ENCODE data around the gene PYGB.

PYGB gene

GRCh38 chr20:25233016-25233772, 14.7 kb upstream of the PYGB start (continued):
- TF ChIP-seq RBAK (tag by site-specific recombination; IDR thresholded peaks at IDR 0.05) (no peak), ZNF335 (tag by site-specific recombination; conservative IDR thresholded peaks at IDR 0.05) (peak; percentile 81), ZNF362 (tag by site-specific recombination; IDR thresholded peaks at IDR 0.05) (no peak), ZBTB26 (tag by site-specific recombination; optimal IDR thresholded peaks at IDR 0.05) (no peak), KLF17 (tag by site-specific recombination; IDR thresholded peaks at IDR 0.05) (peak; percentile 32; the same call in 1 of the 2 replicates), ZNF16 (tag by site-specific recombination; IDR thresholded peaks at IDR 0.05; ENCODE audit: low read depth) (no peak), KLF9 (tag by site-specific recombination; IDR thresholded peaks at IDR 0.05; ENCODE audit: low read depth) (peak; percentile 90), BCL11B (tag by site-specific recombination; IDR thresholded peaks at IDR 0.05; ENCODE audit: low read depth) (no peak), SCRT1 (tag by site-specific recombination; IDR thresholded peaks at IDR 0.05; ENCODE audit: borderline replicate concordance) (peak; percentile 76), IKZF3 (tag by site-specific recombination; IDR thresholded peaks at IDR 0.05) (no peak), FEZF1 (tag by site-specific recombination; IDR thresholded peaks at IDR 0.05) (peak; percentile 75), OSR2 (tag by site-specific recombination; IDR thresholded peaks at IDR 0.05) (peak; percentile 55), ZNF239 (tag by site-specific recombination; IDR thresholded peaks at IDR 0.05) (no peak), MYNN (tag by site-specific recombination; IDR thresholded peaks at IDR 0.05; ENCODE audit: borderline replicate concordance) (no peak), ZNF18 (tag by site-specific recombination; IDR thresholded peaks at IDR 0.05) (peak; percentile 29; the same call in 1 of the 2 replicates), ZNF423 (tag by site-specific recombination; IDR thresholded peaks at IDR 0.05) (no peak), ZNF518A (tag by site-specific recombination; conservative IDR thresholded peaks at IDR 0.05; ENCODE audit: low read depth) (no peak), ZIC2 (tag by site-specific recombination; IDR thresholded peaks at IDR 0.05) (peak; percentile 73), MEIS1 (CRISPR knock-in tag; IDR thresholded peaks at IDR 0.05; ENCODE audit: borderline replicate concordance) (no peak), ZNF514 (tag by site-specific recombination; IDR thresholded peaks at IDR 0.05) (no peak), GLIS2 (tag by site-specific recombination; IDR thresholded peaks at IDR 0.05) (0 out of 2 replicates have a peak, but pooled peaks have one; percentile 11), SCRT2 (tag by site-specific recombination; IDR thresholded peaks at IDR 0.05) (peak; percentile 94), ZNF449 (tag by site-specific recombination; IDR thresholded peaks at IDR 0.05) (peak; percentile 97), ZNF513 (tag by site-specific recombination; IDR thresholded peaks at IDR 0.05) (no peak), ZNF76 (tag by site-specific recombination; IDR thresholded peaks at IDR 0.05; ENCODE audit: borderline replicate concordance, low read depth) (no peak)
